Fibroblast of peridontal ligament (primary cell): ENCODE data around the gene SYT17.
"Not testable (repeated sequence)": the region's sequence is repeated elsewhere in the genome, so short reads cannot be mapped to it uniquely, and the experiment has no call there.

Experiments
- DNase-seq: peaks from one replicate; pipeline ENCODE4 v3.0.0-alpha.2; 2010; ENCODE audit errors: extremely low read depth

The SYT17 gene

GRCh38 chr16:19173649-19174383 lies 5.8 kb downstream of the SYT17 start:
- no peak for DNase-seq

- DNase-seq, result no peak
These were observed 6.4 kb downstream of the SYT17 start for GRCh38 chr16:19174478-19174877.

GRCh38 chr16:19175492-19176262 lies 7.6 kb downstream of the SYT17 start:
- DNase-seq, result no peak

GRCh38 chr16:19177111-19177739 lies 9.2 kb downstream of the SYT17 start:
- no peak for DNase-seq

- peak; percentile 59 for DNase-seq
These were observed 11.8 kb downstream of the SYT17 start for GRCh38 chr16:19179546-19180490.

- no peak for DNase-seq
These were observed 12.7 kb downstream of the SYT17 start for GRCh38 chr16:19180741-19181140.

GRCh38 chr16:19182481-19182880 lies 14.4 kb downstream of the SYT17 start:
- no peak for DNase-seq

GRCh38 chr16:19183187-19183586 lies 15.1 kb downstream of the SYT17 start:
- no peak for DNase-seq

- DNase-seq, result no peak
These were observed 16.9 kb downstream of the SYT17 start for GRCh38 chr16:19184823-19185509.

GRCh38 chr16:19185510-19185851 lies 17.4 kb downstream of the SYT17 start:
- no peak for DNase-seq

GRCh38 chr16:19186408-19186807 lies 18.4 kb downstream of the SYT17 start:
- no peak for DNase-seq

GRCh38 chr16:19187961-19188360 lies 19.9 kb downstream of the SYT17 start:
- DNase-seq, result not testable (repeated sequence)

- DNase-seq, result no peak
These were observed 20.4 kb downstream of the SYT17 start for GRCh38 chr16:19188406-19188805.

- no peak for DNase-seq
These were observed 24.8 kb downstream of the SYT17 start for GRCh38 chr16:19192865-19193264.

- DNase-seq, result no peak
These were observed 28.8 kb downstream of the SYT17 start for GRCh38 chr16:19196871-19197270.

GRCh38 chr16:19203374-19203966 lies 35.4 kb downstream of the SYT17 start:
- no peak for DNase-seq

- peak; percentile 7 for DNase-seq
These were observed 42.4 kb downstream of the SYT17 start for GRCh38 chr16:19210280-19210924.

- DNase-seq, result no peak
These were observed 42.9 kb downstream of the SYT17 start for GRCh38 chr16:19210968-19211367.

- no peak for DNase-seq
These were observed 44.0 kb downstream of the SYT17 start for GRCh38 chr16:19212059-19212458.

GRCh38 chr16:19213885-19214284 lies 45.8 kb downstream of the SYT17 start:
- DNase-seq, result no peak
